Choroid plexus epithelial cell (primary cell): ENCODE results near the gene GRB10.

Source experiments
- DNase-seq: peaks from one replicate; pipeline ENCODE4 v3.0.0-alpha.2; 2010; ENCODE audit warnings: low read depth
- H3K4me3 ChIP-seq: 2 replicates; pipeline ENCODE4 v1.5.1; 2011; ENCODE audit warnings: low read depth, mild to moderate bottlenecking, control low read depth, low read length, moderate library complexity
- CTCF ChIP-seq: conservative IDR thresholded peaks from 2 replicates; pipeline ENCODE4 v1.5.1; 2011; ENCODE audit warnings: low read depth, mild to moderate bottlenecking, control low read depth, inconsistent platforms, low read length, moderate library complexity

GRB10 gene

GRCh38 chr7:50657912-50658311 is 124.8 kb downstream of the GRB10 start:
- DNase-seq = no peak
- no peak overlapping the region for H3K4me3 ChIP-seq
- no peak for TF ChIP-seq CTCF

GRCh38 chr7:50657341-50657873 is 125.3 kb downstream of the GRB10 start:
- TF ChIP-seq CTCF = peak; percentile 4
- H3K4me3 ChIP-seq = no peak overlapping the region
- DNase-seq = peak; percentile 67

GRCh38 chr7:50656141-50656895 is 126.4 kb downstream of the GRB10 start:
- TF ChIP-seq CTCF = no peak
- H3K4me3 ChIP-seq = no peak overlapping the region
- DNase-seq = peak; percentile 27

- no peak for DNase-seq
- no peak for TF ChIP-seq CTCF
- H3K4me3 ChIP-seq = no peak overlapping the region
These were observed 127.2 kb downstream of the GRB10 start for GRCh38 chr7:50655490-50655889.

- DNase-seq = no peak
- H3K4me3 ChIP-seq = no peak overlapping the region
- no peak for TF ChIP-seq CTCF
These were observed 127.7 kb downstream of the GRB10 start for GRCh38 chr7:50655020-50655419.

GRCh38 chr7:50653981-50654425 is 128.7 kb downstream of the GRB10 start:
- DNase-seq = peak; percentile 59
- H3K4me3 ChIP-seq = no peak overlapping the region
- no peak for TF ChIP-seq CTCF
